IMR-90 (cell line): Measurements from ENCODE around the gene PRODH2. TPM values are rescaled to one million over a fixed set of nuclear protein-coding genes. Genes with fewer than 3 reads are reported as not detected.

Experiments used
- ATAC-seq: fragments of 200-7000 bp; cut with Tn5 transposase; 2 replicates; pipeline ENCODE4 v1.9.1; 2020; ENCODE audit warnings: low read depth, mild to moderate bottlenecking, moderate library complexity
- BruUV-seq: library from RNA; stranded (reverse); fragments of 400-500 nt; replicated peaks from 2 replicates; lab custom pipeline; 2021; lab: Mats Ljungman, UMichigan
- CTCF ChIA-PET: fragments of 300-600 bp; formaldehyde crosslinking; extraction: SDS; loops from one replicate; lab custom pipeline; 2021; ENCODE audit warnings: antibody characterized with exemption; lab: Yijun Ruan, JAX
- POLR2A ChIA-PET: fragments of 300-600 bp; sonication (Branson Sonifier 250); formaldehyde crosslinking; loops from one replicate; lab custom pipeline; 2022; ENCODE audit warnings: antibody characterized with exemption; ENCODE audit not compliant: unreplicated experiment; lab: Charles Lee
- DNase-seq: peaks from one replicate; pipeline ENCODE4 v3.0.0; 2013
- H2AFZ ChIP-seq: replicated peaks from 2 replicates; pipeline ENCODE3; 2013; ENCODE audit warnings: low read length, mild to moderate bottlenecking; ENCODE audit not compliant: poor library complexity
- H2AK5ac ChIP-seq: 2 replicates; pipeline ENCODE4 v1.6.1; 2013; ENCODE audit warnings: low read depth, low read length, inconsistent platforms
- H2AK9ac ChIP-seq: replicated peaks from 2 replicates; pipeline ENCODE3; 2013; ENCODE audit warnings: mild to moderate bottlenecking, low read depth, low read length, moderate library complexity; ENCODE audit not compliant: poor library complexity
- H2BK120ac ChIP-seq: 2 replicates; pipeline ENCODE4 v1.6.1; 2013; ENCODE audit warnings: low read depth, low read length, inconsistent platforms
- H2BK15ac ChIP-seq: 3 replicates; pipeline ENCODE4 v1.6.1; 2013; ENCODE audit warnings: low read depth, low read length, inconsistent platforms
- H2BK20ac ChIP-seq: 2 replicates; pipeline ENCODE4 v1.6.1; 2013; ENCODE audit warnings: low read depth, mild to moderate bottlenecking, inconsistent platforms, low read length, moderate library complexity
- H2BK5ac ChIP-seq: 2 replicates; pipeline ENCODE4 v1.6.1; 2013; ENCODE audit warnings: mild to moderate bottlenecking, low read depth, low read length, inconsistent platforms; ENCODE audit not compliant: poor library complexity, severe bottlenecking
- H3K14ac ChIP-seq: replicated peaks from 2 replicates; pipeline ENCODE4 v1.6.1; 2013; ENCODE audit warnings: low read depth, low read length, inconsistent platforms
- H3K18ac ChIP-seq: 2 replicates; pipeline ENCODE4 v1.6.1; 2013; ENCODE audit warnings: low read depth, low read length, control low read depth
- H3K23ac ChIP-seq: 2 replicates; pipeline ENCODE4 v1.6.1; 2013; ENCODE audit warnings: low read depth, low read length, inconsistent platforms
- H3K27ac ChIP-seq: 2 replicates; pipeline ENCODE4 v1.5.1; 2013; ENCODE audit warnings: mild to moderate bottlenecking, control low read depth, low read length; ENCODE audit not compliant: insufficient read depth
- H3K27me3 ChIP-seq: 2 replicates; pipeline ENCODE4 v1.6.1; 2013; ENCODE audit warnings: low read length; ENCODE audit not compliant: control insufficient read depth, insufficient read depth
- H3K36me3 ChIP-seq: 2 replicates; pipeline ENCODE4 v1.6.1; 2013; ENCODE audit warnings: low read length, mixed read lengths; ENCODE audit not compliant: control insufficient read depth, insufficient read depth
- H3K4ac ChIP-seq: 2 replicates; pipeline ENCODE4 v1.6.1; 2013; ENCODE audit warnings: low read depth, low read length, inconsistent platforms
- H3K4me1 ChIP-seq: 2 replicates; pipeline ENCODE4 v1.6.1; 2013; ENCODE audit warnings: low read length, mixed read lengths; ENCODE audit not compliant: control insufficient read depth, insufficient read depth
- H3K4me2 ChIP-seq: 2 replicates; pipeline ENCODE4 v1.6.1; 2013; ENCODE audit warnings: low read depth, mild to moderate bottlenecking, control low read depth, low read length, moderate library complexity
- H3K4me3 ChIP-seq: 2 replicates; pipeline ENCODE4 v1.5.1; 2013; ENCODE audit warnings: low read depth, mild to moderate bottlenecking, control low read depth, low read length, moderate library complexity; ENCODE audit not compliant: insufficient read depth
- H3K56ac ChIP-seq: 2 replicates; pipeline ENCODE4 v1.6.1; 2013; ENCODE audit warnings: low read length, inconsistent platforms; ENCODE audit not compliant: insufficient read depth; ENCODE audit errors: extremely low read depth
- H3K79me1 ChIP-seq, 2 experiments: 2 replicates each; pipeline ENCODE4 v1.6.1; 2013; ENCODE audit warnings: low read length in 2 of 2, inconsistent platforms in 1 of 2, low read depth in 1 of 2
- H3K9ac ChIP-seq: 2 replicates; pipeline ENCODE4 v1.6.1; 2013; ENCODE audit warnings: low read depth, low read length, control low read depth
- H3K9me1 ChIP-seq: 2 replicates; pipeline ENCODE4 v1.6.1; 2013; ENCODE audit warnings: low read length, inconsistent platforms; ENCODE audit not compliant: insufficient read depth
- H3K9me3 ChIP-seq: 2 replicates; pipeline ENCODE4 v1.6.1; 2013; ENCODE audit warnings: low read length; ENCODE audit not compliant: control insufficient read depth, insufficient read depth
- H4K20me1 ChIP-seq: 2 replicates; pipeline ENCODE4 v1.6.1; 2013; ENCODE audit warnings: low read length, inconsistent platforms; ENCODE audit not compliant: insufficient read depth
- H4K5ac ChIP-seq: 2 replicates; pipeline ENCODE4 v1.6.1; 2013; ENCODE audit warnings: mild to moderate bottlenecking, low read depth, low read length, control low read depth
- H4K8ac ChIP-seq, 2 experiments: 2 replicates each; pipeline ENCODE4 v1.6.1; 2013; ENCODE audit warnings: low read depth in 2 of 2, low read length in 2 of 2, control low read depth in 1 of 2, inconsistent platforms in 1 of 2
- H4K91ac ChIP-seq: 2 replicates; pipeline ENCODE4 v1.6.1; 2013; ENCODE audit warnings: low read depth, low read length, inconsistent platforms; ENCODE audit not compliant: insufficient read depth
- BHLHE40 ChIP-seq: fragments of 150-350 bp; IDR thresholded peaks from 2 replicates; pipeline ENCODE4 v1.6.1; 2016; ENCODE audit warnings: mild to moderate bottlenecking, low read depth, low read length
- CEBPB ChIP-seq: IDR thresholded peaks from 2 replicates; pipeline ENCODE4 v1.6.1; 2012; ENCODE audit warnings: low read depth, low read length, improper control_type of control experiment
- FOS ChIP-seq: fragments of 150-350 bp; IDR thresholded peaks from 2 replicates; pipeline ENCODE4 v1.6.1; 2016; ENCODE audit warnings: low read depth, low read length
- MAZ ChIP-seq: IDR thresholded peaks from 2 replicates; pipeline ENCODE4 v1.6.1; 2012; ENCODE audit warnings: low read depth, mild to moderate bottlenecking, low read length, improper control_type of control experiment, moderate library complexity, borderline replicate concordance
- POLR2A ChIP-seq: IDR thresholded peaks from 2 replicates; pipeline ENCODE4 v1.6.1; 2012; ENCODE audit warnings: mild to moderate bottlenecking, low read depth, low read length
- RFX5 ChIP-seq: IDR thresholded peaks from 2 replicates; pipeline ENCODE4 v1.8.0; 2012; ENCODE audit warnings: low read depth, mild to moderate bottlenecking, low read length, moderate library complexity
- SMC3 ChIP-seq: fragments of 150-350 bp; IDR thresholded peaks from 2 replicates; pipeline ENCODE4 v1.6.1; 2016; ENCODE audit warnings: low read depth, mild to moderate bottlenecking, antibody characterized with exemption, low read length, moderate library complexity
- WGBS, 2 experiments: methylation state at CpG; one replicate each; pipeline versions ENCODE4 v1.1.5 to v1.1.7; 2013; ENCODE audit warnings: missing lambda C conversion rate in 2 of 2; ENCODE audit not compliant: insufficient read length in 1 of 2; ENCODE audit errors: extremely low coverage in 2 of 2; 5-methylcytosine and 5-hydroxymethylcytosine counted together
- dilution Hi-C: fragments of 300-500 bp; cut with HindIII; formaldehyde crosslinking; loops from one replicate; pipeline ENCODE4 v1.14.3; 2018; ENCODE audit warnings: low sequenced_read_pairs; ENCODE audit not compliant: unreplicated experiment
- in situ Hi-C: fragments of 300-500 bp; cut with MboI; formaldehyde crosslinking; loops from 3 replicates; pipeline ENCODE4 v1.14.3; 2019; ENCODE audit warnings: low sequenced_read_pairs, inconsistent platforms, mixed read lengths
- intact Hi-C: fragments of 100-400 bp; cut with micrococcal nuclease; formaldehyde crosslinking; loops from 2 replicates; pipeline ENCODE4 v1.10.0; 2022
- polyA plus RNA-seq, 3 experiments: library from polyadenylated mRNA; depleted of rRNA; stranded (reverse); fragments of >200 nt; gene quantifications; 2 replicates each; pipeline ENCODE4 v1.2.3, GENCODE V29; 2012; ENCODE audit warnings: low replicate concordance in 1 of 3
- total RNA-seq: library from RNA; depleted of rRNA; stranded (reverse); fragments of >200 nt; gene quantifications from 2 replicates; pipeline ENCODE4 v1.2.3, GENCODE V29; 2012
- TF ChIP-seq, protein P1 (sequence below): conservative IDR thresholded peaks from 2 replicates; pipeline ENCODE4 v1.5.1; 2012; ENCODE audit warnings: mild to moderate bottlenecking, low read depth, low read length, improper control_type of control experiment

Gene PRODH2
- total and polyA plus RNA-seq, 2 of the 4 experiments (the other 2 are of a cell fraction) = not detected

DNA sequence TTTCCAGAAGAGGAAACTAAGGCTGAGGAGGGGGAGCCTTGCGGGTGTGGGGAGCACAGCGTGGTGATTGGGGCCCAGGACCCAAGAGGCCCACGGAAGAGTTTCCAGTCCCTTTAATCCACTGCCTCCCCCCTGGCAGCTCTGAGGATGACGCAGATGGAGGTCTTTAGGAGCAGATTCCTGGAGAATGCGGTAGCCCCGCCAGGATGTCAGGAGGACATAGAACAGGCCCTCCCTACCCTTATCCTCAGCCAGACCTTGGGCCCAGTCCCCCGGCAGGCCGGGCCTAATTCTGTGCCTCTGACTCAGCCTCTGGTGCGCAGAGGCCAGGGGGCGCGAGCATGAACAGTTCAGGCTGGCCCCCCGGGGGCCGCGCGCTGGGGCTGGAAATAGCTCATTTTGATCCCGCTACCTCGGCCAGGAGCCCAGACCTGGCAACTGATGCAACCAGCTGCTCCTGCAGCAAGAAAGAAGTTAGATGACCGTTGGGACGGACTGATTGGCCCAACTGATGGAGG is 55.4 kb downstream of the PRODH2 start:
- Histone ChIP-seq H3K79me1 (peaks cover 35 to 68% of the 10 kb centered on the region in 2 experiments), H3K4me1 (peaks cover 13% of the 10 kb centered on the region), H2BK5ac (peak overlapping the region; percentile 96), H3K27ac (peak overlapping the region; percentile 97), H3K4me2 (peak overlapping the region; percentile 93), H2AFZ (peak overlapping the region; percentile 96), H3K56ac (peak overlapping the region; percentile 78), H2BK20ac (peak overlapping the region; percentile 43; the same call in 1 of the 2 replicates), H4K20me1 (peaks cover 6% of the 10 kb centered on the region; the same call in 1 of the 2 replicates), H3K9ac (peak overlapping the region; percentile 90), H3K14ac (peak overlapping the region; percentile 87), H3K27me3 (no peaks in the 10 kb centered on the region), H2AK5ac (peak overlapping the region; percentile 82), H3K9me3 (no peaks in the 10 kb centered on the region), H3K4ac (peak overlapping the region; percentile 91), H4K91ac (peak overlapping the region; percentile 92), H2BK15ac (no peak overlapping the region; the same call in 2 of the 3 replicates), H4K5ac (peak overlapping the region; percentile 80), H2AK9ac (peak overlapping the region; percentile 92), H2BK120ac (peak overlapping the region; percentile 92), H3K23ac (peak overlapping the region; percentile 90; the same call in 1 of the 2 replicates), H3K9me1 (peaks cover 20% of the 10 kb centered on the region; the same call in 1 of the 2 replicates), H3K36me3 (peaks cover 34% of the 10 kb centered on the region), H4K8ac (peak overlapping the region; percentile 78 to 94), H3K18ac (peak overlapping the region; percentile 68), H3K4me3 (0 out of 2 replicates have a peak overlapping the region, but pooled peaks have one; percentile 1)
- no CpG with 5 or more reads among the region's 19 CpGs for WGBS, 2 experiments
- peak; percentile 52 for ATAC-seq
- TF ChIP-seq, protein P1, sequence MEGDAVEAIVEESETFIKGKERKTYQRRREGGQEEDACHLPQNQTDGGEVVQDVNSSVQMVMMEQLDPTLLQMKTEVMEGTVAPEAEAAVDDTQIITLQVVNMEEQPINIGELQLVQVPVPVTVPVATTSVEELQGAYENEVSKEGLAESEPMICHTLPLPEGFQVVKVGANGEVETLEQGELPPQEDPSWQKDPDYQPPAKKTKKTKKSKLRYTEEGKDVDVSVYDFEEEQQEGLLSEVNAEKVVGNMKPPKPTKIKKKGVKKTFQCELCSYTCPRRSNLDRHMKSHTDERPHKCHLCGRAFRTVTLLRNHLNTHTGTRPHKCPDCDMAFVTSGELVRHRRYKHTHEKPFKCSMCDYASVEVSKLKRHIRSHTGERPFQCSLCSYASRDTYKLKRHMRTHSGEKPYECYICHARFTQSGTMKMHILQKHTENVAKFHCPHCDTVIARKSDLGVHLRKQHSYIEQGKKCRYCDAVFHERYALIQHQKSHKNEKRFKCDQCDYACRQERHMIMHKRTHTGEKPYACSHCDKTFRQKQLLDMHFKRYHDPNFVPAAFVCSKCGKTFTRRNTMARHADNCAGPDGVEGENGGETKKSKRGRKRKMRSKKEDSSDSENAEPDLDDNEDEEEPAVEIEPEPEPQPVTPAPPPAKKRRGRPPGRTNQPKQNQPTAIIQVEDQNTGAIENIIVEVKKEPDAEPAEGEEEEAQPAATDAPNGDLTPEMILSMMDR = no peak
- TF ChIP-seq CEBPB (0 out of 2 replicates have a peak, but pooled peaks have one; percentile 29), SMC3 (0 out of 2 replicates have a peak, but pooled peaks have one; percentile 5), POLR2A (peak; percentile 82; the same call in 1 of the 2 replicates), FOS (peak; percentile 58), BHLHE40 (peak; percentile 35; the same call in 1 of the 2 replicates), MAZ (peak; percentile 57; the same call in 1 of the 2 replicates), RFX5 (no peak)
- in situ Hi-C loops (no loop called here), dilution Hi-C loops (no loop called here), intact Hi-C loops (loop anchor here (5.0 kb wide), 1 partner anchor 175 kb away; no protein-coding TSS in a partner anchor)
- ChIA-PET CTCF (interaction anchor here (0.6 kb wide), 1 partner anchor 174 kb away, joined by 3 read pairs; no protein-coding TSS in a partner anchor), POLR2A (no interaction called here)
- BruUV-seq = no TSS peak
- peak; percentile 96 for DNase-seq
